Prostate gland (tissue), 2 donors: Measurements from ENCODE around the gene SHC2. TPM values are rescaled to one million over a fixed set of nuclear protein-coding genes. Genes with fewer than 3 reads are reported as not detected.

Experiments used
- DNase-seq: peaks from one replicate; pipeline ENCODE4 v3.0.0-alpha.2; 2019; ENCODE audit warnings: low spot score
- H3K27ac ChIP-seq, 2 donors: fragments of 200-600 bp; sonication (generic); 2 replicates each; pipeline ENCODE4 v1.5.1; 2017 to 2019
- H3K27me3 ChIP-seq: fragments of 200-600 bp; sonication (generic); replicated peaks from 2 replicates; pipeline ENCODE4 v1.5.1; 2019; ENCODE audit not compliant: insufficient read depth
- H3K36me3 ChIP-seq, 2 donors: fragments of 200-600 bp; sonication (generic); 1 replicate in 1 of 2; 2 replicates in 1 of 2; pipeline versions ENCODE4 v1.5.1 to v1.8.1; 2017 to 2019
- H3K4me1 ChIP-seq: fragments of 200-600 bp; sonication (generic); replicated peaks from 2 replicates; pipeline ENCODE4 v1.5.1; 2019
- H3K4me3 ChIP-seq, 2 donors: fragments of 200-600 bp; sonication (generic); 2 replicates each; pipeline ENCODE4 v1.5.1; 2017 to 2019
- H3K9me3 ChIP-seq: fragments of 200-600 bp; sonication (generic); 2 replicates; pipeline ENCODE4 v1.5.1; 2017
- CTCF ChIP-seq, 4 experiments: fragments of 200-600 bp in 2 of 4; fragments of 450-650 bp in 2 of 4; sonication (generic) in 2 of 4; IDR thresholded peaks; 1 replicate in 3 of 4; 2 replicates in 1 of 4; pipeline ENCODE4 v1.5.1; 2016 to 2019; ENCODE audit warnings: antibody characterized with exemption in 4 of 4, mild to moderate bottlenecking in 2 of 4, moderate library complexity in 2 of 4
- POLR2A ChIP-seq: fragments of 450-650 bp; IDR thresholded peaks from one replicate; pipeline ENCODE4 v1.6.1; 2016; ENCODE audit warnings: antibody characterized with exemption, mild to moderate bottlenecking
- POLR2AphosphoS5 ChIP-seq: sonication (generic); formaldehyde crosslinking; IDR thresholded peaks from one replicate; pipeline ENCODE4 v1.6.1; 2017; ENCODE audit warnings: antibody characterized with exemption
- WGBS: methylation state at CpG from one replicate; pipeline ENCODE4 v1.1.5; 2018; 5-methylcytosine and 5-hydroxymethylcytosine counted together
- intact Hi-C: fragments of 100-400 bp; cut with DNase I; formaldehyde crosslinking; loops from one replicate; pipeline ENCODE4 v1.14.2; 2022
- total RNA-seq, 2 donors: library from RNA; depleted of rRNA; stranded (reverse); fragments of >200 nt; gene quantifications; one replicate each; pipeline ENCODE4 v1.1.0, GENCODE V29; 2016

The SHC2 gene
- total RNA-seq, result 10 to 100 TPM; 52.2 to 83.4 TPM

GRCh38 chr19:460877-461720, at the start of gene SHC2:
TSS of gene SHC2 (minus strand) at chr19:461033. CDS start at chr19:460996, 37 bp downstream.
- peak; percentile 18 for DNase-seq
- intact Hi-C loops, result no loop called here
- 0% methylated on average over 26 of the region's 85 CpGs for WGBS
- peak within 1 kb of the TSS; percentile 60 to 75 for H3K4me3 ChIP-seq
- no peaks in the 10 kb centered on the region for H3K27me3 ChIP-seq
- H3K36me3 ChIP-seq, result no peaks in the 10 kb centered on the region
- H3K27ac ChIP-seq, result peak within 1 kb of the TSS; percentile 88 to 89
- H3K4me1 ChIP-seq, result no peaks in the 10 kb centered on the region
- TF ChIP-seq POLR2A, result no peak
- no peak for TF ChIP-seq CTCF (IDR thresholded peaks at IDR 0.05)
- TF ChIP-seq POLR2AphosphoS5, result no peak
- no peaks in the 10 kb centered on the region for H3K9me3 ChIP-seq

GRCh38 chr19:508204-509150, 47.6 kb upstream of the SHC2 start:
- WGBS, result 56% methylated on average over 32 of the region's 32 CpGs
- H3K9me3 ChIP-seq, result no peaks in the 10 kb centered on the region
- intact Hi-C loops, result no loop called here
- H3K27ac ChIP-seq, result no peak overlapping the region
- TF ChIP-seq CTCF (IDR thresholded peaks at IDR 0.05) (no peak), POLR2AphosphoS5 (no peak), POLR2A (no peak)
- H3K27me3 ChIP-seq, result no peaks in the 10 kb centered on the region
- DNase-seq, result no peak
- H3K4me1 ChIP-seq, result peaks cover 5% of the 10 kb centered on the region
- H3K4me3 ChIP-seq, result peak overlapping the region; percentile 91 to 99
- no peaks in the 10 kb centered on the region for H3K36me3 ChIP-seq

GRCh38 chr19:507286-508203, 46.7 kb upstream of the SHC2 start, which contains the start of gene TPGS1:
TSS of gene TPGS1 (plus strand) at chr19:507497. CDS start at chr19:507507, 10 bp downstream.
- Histone ChIP-seq H3K36me3 (no peaks in the 10 kb centered on the region), H3K27ac (peak within 1 kb of the TSS; percentile 87 to 91), H3K4me1 (peaks cover 5% of the 10 kb centered on the region), H3K4me3 (peak within 1 kb of the TSS; percentile 91 to 99), H3K9me3 (no peaks in the 10 kb centered on the region), H3K27me3 (no peaks in the 10 kb centered on the region)
- intact Hi-C loops, result no loop called here
- WGBS, result under 1% methylated on average over 68 of the region's 81 CpGs
- TF ChIP-seq POLR2A, result peak; percentile 6
- peak in 1 of 4 experiments; percentile 38 for TF ChIP-seq CTCF (IDR thresholded peaks at IDR 0.05)
- peak; percentile 95 for TF ChIP-seq POLR2AphosphoS5
- peak; percentile 100 for DNase-seq

GRCh38 chr19:506404-507285, 45.8 kb upstream of the SHC2 start:
- 7% methylated on average over 39 of the region's 48 CpGs for WGBS
- H3K36me3 ChIP-seq, result no peaks in the 10 kb centered on the region
- peak overlapping the region; percentile 91 to 99 for H3K4me3 ChIP-seq
- peak; percentile 81 for DNase-seq
- H3K27ac ChIP-seq, result peak overlapping the region; percentile 87 to 91
- no peaks in the 10 kb centered on the region for H3K27me3 ChIP-seq
- peaks cover 5% of the 10 kb centered on the region for H3K4me1 ChIP-seq
- intact Hi-C loops, result no loop called here
- no peaks in the 10 kb centered on the region for H3K9me3 ChIP-seq
- TF ChIP-seq CTCF (IDR thresholded peaks at IDR 0.05) (peak; percentile 89 to 99 (median 96)), POLR2AphosphoS5 (no peak), POLR2A (peak; percentile 29)
